Stomach (tissue), 9 donors: ENCODE results near the gene GPR176. TPM values are rescaled to one million over a fixed set of nuclear protein-coding genes. Genes with fewer than 3 reads are reported as not detected.

Experiments used
- DNase-seq, 2 donors: peaks; one replicate each; pipeline versions ENCODE4 v3.0.0 to v3.0.0-alpha.2; 2013 to 2019
- H3K27ac ChIP-seq, 5 donors: fragments of 200-600 bp in 4 of 5; sonication (generic) in 4 of 5; one replicate each; pipeline ENCODE4 v1.5.1; 2013 to 2019; ENCODE audit warnings: mild to moderate bottlenecking in 1 of 5, moderate library complexity in 1 of 5
- H3K27me3 ChIP-seq, 3 donors: fragments of 200-600 bp; sonication (generic); one replicate each; pipeline ENCODE4 v1.5.1; 2017 to 2019; ENCODE audit warnings: mixed run types in 1 of 3
- H3K36me3 ChIP-seq, 4 donors: fragments of 200-600 bp; sonication (generic); 1 replicate in 3 of 4; 2 replicates in 1 of 4; pipeline ENCODE4 v1.5.1; 2016 to 2019
- H3K4me1 ChIP-seq, 4 donors: fragments of 200-600 bp; sonication (generic); one replicate each; pipeline ENCODE4 v1.5.1; 2016 to 2019
- H3K4me3 ChIP-seq, 4 donors: fragments of 200-600 bp; sonication (generic) in 3 of 4; one replicate each; pipeline ENCODE4 v1.5.1; 2016 to 2019; ENCODE audit warnings: mild to moderate bottlenecking in 1 of 4
- H3K9me3 ChIP-seq, 4 donors: fragments of 200-600 bp; sonication (generic); one replicate each; pipeline ENCODE4 v1.5.1; 2016 to 2019
- EP300 ChIP-seq: sonication (generic); formaldehyde crosslinking; IDR thresholded peaks from one replicate; pipeline ENCODE4 v1.6.1; 2017; ENCODE audit warnings: antibody characterized with exemption
- POLR2A ChIP-seq, 4 donors: fragments of 450-650 bp; IDR thresholded peaks; one replicate each; pipeline ENCODE4 v1.6.1; 2016; ENCODE audit warnings: antibody characterized with exemption in 4 of 4, control low read depth in 2 of 4, mild to moderate bottlenecking in 1 of 4, moderate library complexity in 1 of 4
- POLR2AphosphoS5 ChIP-seq, 3 donors: sonication (generic); formaldehyde crosslinking; IDR thresholded peaks; one replicate each; pipeline ENCODE4 v1.6.1; 2016; ENCODE audit warnings: antibody characterized with exemption in 3 of 3
- WGBS, 5 donors: extraction: QIAGEN DNeasy Blood & Tissue Kit in 3 of 5; methylation state at CpG; one replicate each; pipeline versions ENCODE4 v1.1.5 to v1.1.7; 2013 to 2018; 5-methylcytosine and 5-hydroxymethylcytosine counted together
- intact Hi-C: fragments of 100-400 bp; cut with DNase I; formaldehyde crosslinking; loops from one replicate; pipeline ENCODE4 v1.15.1; 2023; ENCODE audit warnings: low total_unique reads
- polyA plus RNA-seq, 3 donors: library from polyadenylated mRNA; stranded (reverse); fragments of 200-250 nt; gene quantifications; one replicate each; pipeline ENCODE4 v1.2.3, GENCODE V29; 2013
- total RNA-seq, 5 donors: library from RNA; depleted of rRNA; stranded (reverse); fragments of >200 nt; gene quantifications; one replicate each; pipeline versions ENCODE4 v1.1.0 to v1.2.3, GENCODE V29; 2014 to 2016
- TF ChIP-seq, protein P1 (sequence below), 7 experiments: fragments of 450-650 bp in 4 of 7; fragments of 200-600 bp in 3 of 7; sonication (generic) in 3 of 7; IDR thresholded peaks; one replicate each; pipeline ENCODE4 v1.5.1; 2016 to 2019; ENCODE audit warnings: antibody characterized with exemption in 7 of 7, control low read depth in 2 of 7, mild to moderate bottlenecking in 1 of 7
- donor health status: healthy with polysubstance abuse.
- donor health status: Bipolar disorder and iron deficiency.
- donor health status: healthy.

Gene GPR176
- total and polyA plus RNA-seq, 8 donors, result 0.29 to 10.1 (median 1.3) TPM; not detected in 1

- H3K36me3 ChIP-seq, result no peaks in the 10 kb centered on the region
- WGBS, 5 donors, result 90 to 98% (median 92%) methylated on average over 2 of the region's 2 CpGs
- no peaks in the 10 kb centered on the region for H3K9me3 ChIP-seq
- intact Hi-C loops, result no loop called here
- H3K4me1 ChIP-seq, result no peaks in the 10 kb centered on the region
- no peak overlapping the region for H3K27ac ChIP-seq
- TF ChIP-seq, protein P1, sequence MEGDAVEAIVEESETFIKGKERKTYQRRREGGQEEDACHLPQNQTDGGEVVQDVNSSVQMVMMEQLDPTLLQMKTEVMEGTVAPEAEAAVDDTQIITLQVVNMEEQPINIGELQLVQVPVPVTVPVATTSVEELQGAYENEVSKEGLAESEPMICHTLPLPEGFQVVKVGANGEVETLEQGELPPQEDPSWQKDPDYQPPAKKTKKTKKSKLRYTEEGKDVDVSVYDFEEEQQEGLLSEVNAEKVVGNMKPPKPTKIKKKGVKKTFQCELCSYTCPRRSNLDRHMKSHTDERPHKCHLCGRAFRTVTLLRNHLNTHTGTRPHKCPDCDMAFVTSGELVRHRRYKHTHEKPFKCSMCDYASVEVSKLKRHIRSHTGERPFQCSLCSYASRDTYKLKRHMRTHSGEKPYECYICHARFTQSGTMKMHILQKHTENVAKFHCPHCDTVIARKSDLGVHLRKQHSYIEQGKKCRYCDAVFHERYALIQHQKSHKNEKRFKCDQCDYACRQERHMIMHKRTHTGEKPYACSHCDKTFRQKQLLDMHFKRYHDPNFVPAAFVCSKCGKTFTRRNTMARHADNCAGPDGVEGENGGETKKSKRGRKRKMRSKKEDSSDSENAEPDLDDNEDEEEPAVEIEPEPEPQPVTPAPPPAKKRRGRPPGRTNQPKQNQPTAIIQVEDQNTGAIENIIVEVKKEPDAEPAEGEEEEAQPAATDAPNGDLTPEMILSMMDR (IDR thresholded peaks at IDR 0.05), result no peak
- no peak for TF ChIP-seq EP300
- no peak for TF ChIP-seq POLR2AphosphoS5 (IDR thresholded peaks at IDR 0.05)
- TF ChIP-seq POLR2A (IDR thresholded peaks at IDR 0.05), result no peak
- DNase-seq, result no peak
- no peaks in the 10 kb centered on the region for H3K27me3 ChIP-seq
- H3K4me3 ChIP-seq, result no peak overlapping the region
Observed at GRCh38 chr15:39868396-39868795, 51.7 kb downstream of the GPR176 start.

DNA sequence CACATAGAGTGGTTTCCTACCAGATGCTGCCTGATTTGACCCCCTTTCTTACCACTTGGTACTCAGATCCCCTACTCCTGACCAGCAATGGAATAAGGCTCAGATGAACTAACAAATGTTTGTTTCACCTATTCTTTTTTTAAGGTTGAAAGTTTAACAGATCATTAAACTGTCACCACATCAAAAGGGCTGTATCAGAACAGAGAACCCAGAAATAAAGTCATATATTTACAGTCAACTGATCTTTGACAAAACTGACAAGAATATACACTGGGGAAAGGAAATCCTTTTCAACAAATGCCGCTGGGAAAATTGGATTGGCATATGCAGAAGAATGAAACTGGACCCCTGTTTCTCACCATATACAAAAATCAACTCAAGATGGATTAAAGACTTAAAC lies 56.0 kb downstream of the GPR176 start:
- Histone ChIP-seq H3K36me3 (no peaks in the 10 kb centered on the region), H3K9me3 (no peaks in the 10 kb centered on the region), H3K4me1 (no peaks in the 10 kb centered on the region), H3K27ac (no peak overlapping the region), H3K4me3 (no peak overlapping the region), H3K27me3 (no peaks in the 10 kb centered on the region)
- TF ChIP-seq POLR2A (IDR thresholded peaks at IDR 0.05) (no peak), EP300 (no peak)
- WGBS, 5 donors, result 82 to 92% (median 88%) methylated on average over 1 of the region's 1 CpG
- no peak for DNase-seq
- intact Hi-C loops, result no loop called here

GRCh38 chr15:39860871-39861270 lies 59.2 kb downstream of the GPR176 start:
- no peaks in the 10 kb centered on the region for H3K27me3 ChIP-seq
- WGBS, 5 donors, result 25 to 68% (median 55%) methylated on average over 1 of the region's 1 CpG
- intact Hi-C loops, result no loop called here
- DNase-seq, result no peak
- no peaks in the 10 kb centered on the region for H3K4me1 ChIP-seq
- H3K27ac ChIP-seq, result no peak overlapping the region
- H3K36me3 ChIP-seq, result no peaks in the 10 kb centered on the region
- no peak overlapping the region for H3K4me3 ChIP-seq
- no peaks in the 10 kb centered on the region for H3K9me3 ChIP-seq
- TF ChIP-seq EP300 (no peak), POLR2A (IDR thresholded peaks at IDR 0.05) (no peak), POLR2AphosphoS5 (IDR thresholded peaks at IDR 0.05) (no peak)
- TF ChIP-seq, protein P1 (IDR thresholded peaks at IDR 0.05), result no peak

DNA sequence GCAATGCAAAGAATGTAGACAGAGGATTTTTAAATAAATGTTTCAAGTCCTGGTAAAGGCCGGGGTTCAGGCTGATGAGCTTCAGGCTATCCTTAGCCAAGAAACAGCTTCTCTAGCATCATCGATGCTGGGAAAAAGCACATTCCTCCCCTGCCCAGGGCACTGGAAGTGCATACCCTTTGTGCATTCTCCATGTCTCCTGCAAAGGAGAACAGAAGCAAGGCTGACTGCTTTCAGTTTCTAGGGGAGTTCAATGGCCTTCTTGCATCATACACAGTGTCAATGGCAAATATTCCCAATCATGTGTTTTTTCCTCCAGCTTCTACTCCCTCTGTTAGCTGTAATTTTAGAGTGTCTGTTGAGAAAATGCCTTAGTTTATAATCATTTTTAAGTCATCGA lies 59.9 kb downstream of the GPR176 start:
- Histone ChIP-seq H3K36me3 (no peaks in the 10 kb centered on the region), H3K4me1 (no peaks in the 10 kb centered on the region), H3K4me3 (no peak overlapping the region), H3K27ac (no peak overlapping the region), H3K27me3 (no peaks in the 10 kb centered on the region), H3K9me3 (no peaks in the 10 kb centered on the region)
- intact Hi-C loops, result no loop called here
- WGBS, 5 donors, result 82 to 93% (median 91%) methylated on average over 3 of the region's 3 CpGs
- TF ChIP-seq, protein P1 (IDR thresholded peaks at IDR 0.05), result no peak
- no peak for TF ChIP-seq EP300
- no peak for TF ChIP-seq POLR2A (IDR thresholded peaks at IDR 0.05)
- TF ChIP-seq POLR2AphosphoS5 (IDR thresholded peaks at IDR 0.05), result no peak
- DNase-seq, result no peak

DNA sequence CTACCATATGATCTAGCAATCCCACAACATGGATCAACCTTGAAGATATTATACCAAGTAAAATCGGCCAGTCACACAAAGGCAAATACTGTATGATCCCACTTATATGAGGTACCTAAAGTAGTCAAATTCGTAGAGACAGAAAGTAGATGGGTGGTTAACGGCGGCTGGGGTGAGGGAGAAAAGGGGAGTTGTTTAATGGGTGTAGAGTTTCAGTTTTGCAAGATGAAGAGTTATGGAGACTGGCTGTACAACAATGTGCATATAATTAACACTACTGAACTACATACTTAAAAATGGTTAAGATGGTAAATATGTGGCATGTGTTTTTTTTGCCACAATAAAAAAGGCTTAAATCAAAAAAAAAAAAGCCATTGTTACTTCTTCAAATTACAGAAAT lies 60.4 kb downstream of the GPR176 start:
- H3K36me3 ChIP-seq, result no peaks in the 10 kb centered on the region
- no peak for DNase-seq
- intact Hi-C loops, result no loop called here

More for the DNA sequence above, 60.4 kb downstream of the GPR176 start:
- 90 to 95% (median 92%) methylated on average over 4 of the region's 4 CpGs for WGBS, 5 donors
- no peak overlapping the region for H3K27ac ChIP-seq
- H3K9me3 ChIP-seq, result no peaks in the 10 kb centered on the region
- no peaks in the 10 kb centered on the region for H3K27me3 ChIP-seq
- no peak overlapping the region for H3K4me3 ChIP-seq
- H3K4me1 ChIP-seq, result no peaks in the 10 kb centered on the region
- TF ChIP-seq POLR2AphosphoS5 (IDR thresholded peaks at IDR 0.05), result no peak
- no peak for TF ChIP-seq POLR2A (IDR thresholded peaks at IDR 0.05)
- no peak for TF ChIP-seq EP300
- TF ChIP-seq, protein P1 (IDR thresholded peaks at IDR 0.05), result no peak
